Measurements from ENCODE around the gene PPP1R3A.

DNA sequence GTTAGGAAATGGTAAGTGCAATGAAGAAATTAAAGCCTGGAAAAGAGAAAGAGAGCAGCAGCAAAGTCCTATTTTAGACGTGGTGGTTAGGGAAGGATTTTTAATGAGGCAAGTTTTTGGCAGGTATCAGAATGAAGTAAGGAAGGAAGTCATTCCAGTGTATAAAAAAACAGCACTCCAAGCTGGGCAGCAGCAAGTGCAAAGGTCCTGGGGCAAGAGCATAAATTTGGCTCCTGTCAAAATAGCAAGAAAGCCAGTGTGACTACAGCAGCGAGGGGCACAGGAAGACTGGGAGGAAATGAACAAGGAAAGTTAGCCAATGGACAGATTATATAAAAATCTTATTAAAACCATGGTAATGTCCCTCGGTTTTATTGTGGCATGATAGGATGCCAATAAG is 90.2 kb downstream of the PPP1R3A start:
- TF ChIP-seq, protein P1, sequence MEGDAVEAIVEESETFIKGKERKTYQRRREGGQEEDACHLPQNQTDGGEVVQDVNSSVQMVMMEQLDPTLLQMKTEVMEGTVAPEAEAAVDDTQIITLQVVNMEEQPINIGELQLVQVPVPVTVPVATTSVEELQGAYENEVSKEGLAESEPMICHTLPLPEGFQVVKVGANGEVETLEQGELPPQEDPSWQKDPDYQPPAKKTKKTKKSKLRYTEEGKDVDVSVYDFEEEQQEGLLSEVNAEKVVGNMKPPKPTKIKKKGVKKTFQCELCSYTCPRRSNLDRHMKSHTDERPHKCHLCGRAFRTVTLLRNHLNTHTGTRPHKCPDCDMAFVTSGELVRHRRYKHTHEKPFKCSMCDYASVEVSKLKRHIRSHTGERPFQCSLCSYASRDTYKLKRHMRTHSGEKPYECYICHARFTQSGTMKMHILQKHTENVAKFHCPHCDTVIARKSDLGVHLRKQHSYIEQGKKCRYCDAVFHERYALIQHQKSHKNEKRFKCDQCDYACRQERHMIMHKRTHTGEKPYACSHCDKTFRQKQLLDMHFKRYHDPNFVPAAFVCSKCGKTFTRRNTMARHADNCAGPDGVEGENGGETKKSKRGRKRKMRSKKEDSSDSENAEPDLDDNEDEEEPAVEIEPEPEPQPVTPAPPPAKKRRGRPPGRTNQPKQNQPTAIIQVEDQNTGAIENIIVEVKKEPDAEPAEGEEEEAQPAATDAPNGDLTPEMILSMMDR (IDR thresholded peaks at IDR 0.05): no peak
- TF ChIP-seq POLR2A (IDR thresholded peaks at IDR 0.05): no peak

Data from adrenal gland (tissue), 5 donors.